HG02610 (cell line): ENCODE data around the gene NPS.

Source experiments
- ATAC-seq: cut with Tn5 transposase; IDR thresholded peaks from one replicate; pipeline ENCODE4 v1.9.1; 2021; ENCODE audit warnings: mild to moderate bottlenecking, moderate library complexity; ENCODE audit not compliant: unreplicated experiment

NPS gene

GRCh38 chr10:127549009-127549408 lies at the start of gene NPS:
Gene NPS (plus strand): TSS chr10:127549309. CDS start chr10:127549369, 60 bp downstream.
- no peak for ATAC-seq

- ATAC-seq = no peak
These were observed 49.0 kb upstream of the NPS start for GRCh38 chr10:127500127-127500526.

GRCh38 chr10:127506094-127506493 lies 43.0 kb upstream of the NPS start:
- ATAC-seq = no peak

GRCh38 chr10:127522298-127522697 lies 26.8 kb upstream of the NPS start:
- no peak for ATAC-seq

- no peak for ATAC-seq
These were observed 25.6 kb upstream of the NPS start for GRCh38 chr10:127523476-127523875.

- ATAC-seq = no peak
These were observed 24.9 kb upstream of the NPS start for GRCh38 chr10:127524229-127524628.

- no peak for ATAC-seq
These were observed 24.0 kb upstream of the NPS start for GRCh38 chr10:127524908-127525665.

GRCh38 chr10:127525686-127526085 lies 23.4 kb upstream of the NPS start:
- no peak for ATAC-seq

GRCh38 chr10:127526161-127526560 lies 22.9 kb upstream of the NPS start:
- ATAC-seq = no peak

GRCh38 chr10:127527320-127527719 lies 21.8 kb upstream of the NPS start:
- no peak for ATAC-seq

- no peak for ATAC-seq
These were observed 21.2 kb upstream of the NPS start for GRCh38 chr10:127527891-127528290.

- no peak for ATAC-seq
These were observed 16.9 kb upstream of the NPS start for GRCh38 chr10:127532193-127532592.

GRCh38 chr10:127532659-127533058 lies 16.4 kb upstream of the NPS start:
- no peak for ATAC-seq

GRCh38 chr10:127534074-127534473 lies 15.0 kb upstream of the NPS start:
- no peak for ATAC-seq

GRCh38 chr10:127534496-127534895 lies 14.6 kb upstream of the NPS start:
- ATAC-seq = no peak

GRCh38 chr10:127535802-127536515 lies 13.2 kb upstream of the NPS start:
- no peak for ATAC-seq

GRCh38 chr10:127536972-127537760 lies 11.9 kb upstream of the NPS start:
- no peak for ATAC-seq

GRCh38 chr10:127537924-127538323 lies 11.2 kb upstream of the NPS start:
- no peak for ATAC-seq

GRCh38 chr10:127548022-127548421 lies 1.1 kb upstream of the NPS start:
- no peak for ATAC-seq

- no peak for ATAC-seq
These were observed 1.8 kb downstream of the NPS start for GRCh38 chr10:127550861-127551260.

GRCh38 chr10:127552446-127552845 lies 3.3 kb downstream of the NPS start:
- no peak for ATAC-seq

- ATAC-seq = no peak
These were observed 4.3 kb downstream of the NPS start for GRCh38 chr10:127553417-127553816.
